Vagina (tissue), 2 donors: ENCODE results near the gene ZNF281.

Source experiments
- CTCF ChIP-seq, 3 experiments: fragments of 450-650 bp in 2 of 3; fragments of 200-600 bp in 1 of 3; sonication (generic) in 1 of 3; IDR thresholded peaks; one replicate each; pipeline ENCODE4 v1.5.1; 2017 to 2019; ENCODE audit warnings: antibody characterized with exemption in 3 of 3, mild to moderate bottlenecking in 2 of 3, moderate library complexity in 2 of 3
- POLR2AphosphoS5 ChIP-seq, 2 donors: sonication (generic); formaldehyde crosslinking; IDR thresholded peaks; one replicate each; pipeline ENCODE4 v1.9.0; 2017; ENCODE audit warnings: antibody characterized with exemption in 2 of 2, mild to moderate bottlenecking in 2 of 2, low read depth in 1 of 2; ENCODE audit not compliant: insufficient read depth in 1 of 2

GRCh38 chr1:200438911-200439310 is 29.1 kb upstream of the ZNF281 start:
- TF ChIP-seq CTCF (IDR thresholded peaks at IDR 0.05) = no peak
- TF ChIP-seq POLR2AphosphoS5 (IDR thresholded peaks at IDR 0.05; ENCODE audit: insufficient read depth in 1 of 2, low read depth in 1 of 2) = no peak
